Uterus (tissue), 2 donors: ENCODE data around the gene GAA.

ENCODE experiments used
- CTCF ChIP-seq, 4 experiments: fragments of 200-600 bp in 2 of 4; fragments of 450-650 bp in 2 of 4; sonication (generic) in 2 of 4; IDR thresholded peaks; one replicate each; pipeline ENCODE4 v1.5.1; 2016 to 2019; ENCODE audit warnings: antibody characterized with exemption in 4 of 4, mild to moderate bottlenecking in 2 of 4, moderate library complexity in 1 of 4
- POLR2A ChIP-seq, 2 donors: fragments of 450-650 bp; IDR thresholded peaks; one replicate each; pipeline ENCODE4 v1.6.1; 2016; ENCODE audit warnings: antibody characterized with exemption in 2 of 2, mild to moderate bottlenecking in 1 of 2, moderate library complexity in 1 of 2

GRCh38 chr17:80113033-80113484 lies 11.7 kb downstream of the GAA start:
- no peak for TF ChIP-seq CTCF (IDR thresholded peaks at IDR 0.05)
- TF ChIP-seq POLR2A (IDR thresholded peaks at IDR 0.05) = no peak
